BLaER1 (cell line): Measurements from ENCODE around the gene KIF22.

Source experiments
- H3K27ac ChIP-seq: shearing (Covaris generic); formaldehyde crosslinking; 2 replicates; pipeline ENCODE4 v1.8.1; 2022
- H3K27me3 ChIP-seq: shearing (Covaris generic); formaldehyde crosslinking; 2 replicates; pipeline ENCODE4 v1.8.1; 2022
- H3K36me3 ChIP-seq: shearing (Covaris generic); formaldehyde crosslinking; 2 replicates; pipeline ENCODE4 v1.8.1; 2022
- H3K4me1 ChIP-seq: shearing (Covaris generic); formaldehyde crosslinking; 2 replicates; pipeline ENCODE4 v1.8.1; 2022
- H3K4me2 ChIP-seq: shearing (Covaris generic); formaldehyde crosslinking; 2 replicates; pipeline ENCODE4 v1.8.1; 2022
- H3K4me3 ChIP-seq: shearing (Covaris generic); formaldehyde crosslinking; 2 replicates; pipeline ENCODE4 v1.8.1; 2022
- H3K9ac ChIP-seq: shearing (Covaris generic); formaldehyde crosslinking; 2 replicates; pipeline ENCODE4 v1.8.1; 2022
- H3K9me3 ChIP-seq: shearing (Covaris generic); formaldehyde crosslinking; 2 replicates; pipeline ENCODE4 v1.8.1; 2022
- H4K20me1 ChIP-seq: shearing (Covaris generic); formaldehyde crosslinking; 2 replicates; pipeline ENCODE4 v1.8.1; 2022
- Cebpa-rat ChIP-seq: shearing (Covaris generic); IDR thresholded peaks from 2 replicates; pipeline ENCODE4 v1.8.1; 2022

The KIF22 gene

GRCh38 chr16:29848420-29849297 is 58.1 kb downstream of the KIF22 start:
- TF ChIP-seq Cebpa-rat, result no peak
- Histone ChIP-seq H3K4me1 (0 out of 2 replicates have a peak, but pooled peaks cover 6% of the 10 kb centered on the region), H3K9ac (no peak overlapping the region), H3K27ac (no peak overlapping the region), H3K27me3 (no peaks in the 10 kb centered on the region), H3K4me3 (no peak overlapping the region), H3K36me3 (peaks cover 18% of the 10 kb centered on the region; the same call in 1 of the 2 replicates), H4K20me1 (no peaks in the 10 kb centered on the region), H3K4me2 (no peak overlapping the region), H3K9me3 (no peaks in the 10 kb centered on the region)

GRCh38 chr16:29849505-29849904 is 59.0 kb downstream of the KIF22 start:
- peaks cover 18% of the 10 kb centered on the region; the same call in 1 of the 2 replicates for H3K36me3 ChIP-seq
- no peaks in the 10 kb centered on the region for H4K20me1 ChIP-seq
- H3K27ac ChIP-seq, result no peak overlapping the region
- H3K4me3 ChIP-seq, result no peak overlapping the region
- 0 out of 2 replicates have a peak, but pooled peaks cover 6% of the 10 kb centered on the region for H3K4me1 ChIP-seq
- no peaks in the 10 kb centered on the region for H3K9me3 ChIP-seq
- TF ChIP-seq Cebpa-rat, result no peak
- H3K4me2 ChIP-seq, result peak overlapping the region; percentile 13; the same call in 1 of the 2 replicates
- H3K9ac ChIP-seq, result no peak overlapping the region
- H3K27me3 ChIP-seq, result no peaks in the 10 kb centered on the region

- no peaks in the 10 kb centered on the region for H3K9me3 ChIP-seq
- H3K36me3 ChIP-seq, result peaks cover 14% of the 10 kb centered on the region; the same call in 1 of the 2 replicates
- H3K4me1 ChIP-seq, result 0 out of 2 replicates have a peak, but pooled peaks cover 12% of the 10 kb centered on the region
- H3K9ac ChIP-seq, result no peak overlapping the region
- H4K20me1 ChIP-seq, result no peaks in the 10 kb centered on the region
- no peaks in the 10 kb centered on the region for H3K27me3 ChIP-seq
- H3K27ac ChIP-seq, result no peak overlapping the region
- TF ChIP-seq Cebpa-rat, result no peak
- no peak overlapping the region for H3K4me2 ChIP-seq
- H3K4me3 ChIP-seq, result no peak overlapping the region
Observed at GRCh38 chr16:29850998-29851397, 60.4 kb downstream of the KIF22 start.

GRCh38 chr16:29852654-29853053 is 62.1 kb downstream of the KIF22 start:
- H3K4me3 ChIP-seq, result no peak overlapping the region
- H3K4me1 ChIP-seq, result peaks cover 27% of the 10 kb centered on the region
- no peak overlapping the region for H3K27ac ChIP-seq
- H3K4me2 ChIP-seq, result no peak overlapping the region
- no peaks in the 10 kb centered on the region for H4K20me1 ChIP-seq
- no peak overlapping the region for H3K9ac ChIP-seq
- peaks cover 2% of the 10 kb centered on the region; the same call in 1 of the 2 replicates for H3K36me3 ChIP-seq
- no peak for TF ChIP-seq Cebpa-rat
- H3K9me3 ChIP-seq, result no peaks in the 10 kb centered on the region
- no peaks in the 10 kb centered on the region for H3K27me3 ChIP-seq

- H3K4me3 ChIP-seq, result no peak overlapping the region
- H3K4me1 ChIP-seq, result peaks cover 23% of the 10 kb centered on the region
- no peak overlapping the region for H3K4me2 ChIP-seq
Observed at GRCh38 chr16:29854520-29855100, 64.1 kb downstream of the KIF22 start.

More at GRCh38 chr16:29854520-29855100, 64.1 kb downstream of the KIF22 start:
- TF ChIP-seq Cebpa-rat, result no peak
- Histone ChIP-seq H3K9me3 (no peaks in the 10 kb centered on the region), H3K27me3 (no peaks in the 10 kb centered on the region), H3K27ac (no peak overlapping the region), H4K20me1 (no peaks in the 10 kb centered on the region), H3K36me3 (peaks cover 16% of the 10 kb centered on the region), H3K9ac (no peak overlapping the region)
